GM12874 (cell line): ENCODE measurements around the gene CNNM1.

ENCODE experiments used
- CTCF ChIP-seq: IDR thresholded peaks from 2 replicates; pipeline ENCODE4 v1.5.1; 2011; ENCODE audit warnings: low read depth, mild to moderate bottlenecking, control low read depth, low read length, moderate library complexity; ENCODE audit not compliant: insufficient read depth

CNNM1 gene

DNA sequence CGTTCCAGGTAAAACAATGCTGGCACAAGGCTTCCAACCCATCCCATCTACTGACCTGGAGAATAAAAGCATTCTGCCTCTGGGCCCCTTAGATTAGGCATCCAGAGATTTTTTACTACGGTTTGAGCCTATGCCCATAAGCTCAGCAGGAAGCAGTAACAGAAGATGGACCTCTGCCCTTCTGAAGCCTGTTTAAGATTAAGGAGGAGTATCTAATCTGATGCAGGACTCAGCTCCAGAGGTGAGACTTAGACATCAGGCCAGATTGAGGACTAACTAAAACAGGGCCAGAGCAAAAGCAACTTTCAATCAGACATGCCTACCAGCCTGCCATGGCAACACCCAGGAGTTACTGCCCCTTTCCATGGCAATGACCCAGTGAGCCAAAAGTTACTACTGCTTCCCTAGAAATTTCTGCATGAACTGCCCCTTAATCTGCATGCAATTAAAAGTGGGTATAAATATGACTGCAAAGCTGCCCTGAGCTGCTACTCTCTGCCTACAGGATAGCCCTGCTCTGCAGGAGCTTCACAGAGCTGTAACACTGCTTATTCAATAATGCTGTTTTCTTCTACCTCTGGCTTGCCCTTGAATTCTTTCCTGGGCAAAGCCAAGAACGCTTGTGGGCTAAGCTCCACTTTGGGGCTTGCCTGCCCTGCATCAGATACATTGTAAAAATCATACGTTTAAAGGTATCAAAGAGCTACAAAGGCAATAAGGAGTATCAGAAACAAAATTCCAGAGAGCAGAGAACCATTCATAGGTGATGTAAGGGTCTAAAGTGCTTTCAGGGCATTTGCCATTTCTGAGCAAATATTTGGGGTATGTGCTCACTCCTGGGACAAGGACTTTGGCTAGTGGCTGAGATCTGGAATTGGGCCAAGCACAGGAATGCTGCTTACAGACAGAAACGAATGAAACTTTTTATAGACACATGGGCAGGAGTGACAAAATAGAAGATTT lies 25.0 kb upstream of the CNNM1 start:
- no peak for TF ChIP-seq CTCF

DNA sequence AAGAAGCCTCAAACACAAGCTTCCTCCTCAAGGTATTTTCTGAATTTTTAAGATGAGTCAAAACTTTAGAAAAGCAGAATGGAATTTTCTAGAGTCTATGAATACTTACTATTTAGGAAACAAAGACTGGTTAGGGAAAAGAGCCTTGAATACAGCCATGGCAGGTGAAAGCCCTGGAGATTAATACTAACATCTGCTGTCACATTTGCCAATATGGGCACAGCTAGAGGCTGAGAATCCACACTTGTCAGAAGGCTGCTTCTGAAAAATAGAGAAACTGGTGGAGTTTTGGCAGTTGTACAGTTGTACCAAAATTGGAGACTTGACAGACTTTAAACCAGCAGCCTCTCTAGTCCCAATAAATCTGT lies 24.3 kb upstream of the CNNM1 start:
- TF ChIP-seq CTCF, result no peak

DNA sequence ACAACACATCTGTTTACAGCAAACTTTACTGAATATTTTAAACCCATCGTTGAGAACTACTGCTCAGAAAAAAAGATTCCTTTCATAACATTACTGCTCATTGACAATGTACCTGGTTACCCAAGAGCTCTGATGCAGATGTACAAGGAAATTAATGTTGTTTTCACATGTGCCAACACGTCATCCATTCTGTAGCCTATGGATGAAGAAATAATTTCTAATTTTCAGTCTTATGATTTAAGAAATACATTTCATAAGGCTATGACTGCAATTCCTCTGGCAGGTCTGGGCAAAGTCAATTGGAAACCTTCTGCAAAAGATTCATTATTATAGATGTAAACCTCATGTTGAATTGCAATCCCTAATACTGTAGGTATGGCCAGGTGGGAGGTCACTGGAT lies 16.7 kb upstream of the CNNM1 start:
- no peak for TF ChIP-seq CTCF

- no peak for TF ChIP-seq CTCF
Observed at GRCh38 chr10:99315853-99316252, 13.3 kb upstream of the CNNM1 start.

DNA sequence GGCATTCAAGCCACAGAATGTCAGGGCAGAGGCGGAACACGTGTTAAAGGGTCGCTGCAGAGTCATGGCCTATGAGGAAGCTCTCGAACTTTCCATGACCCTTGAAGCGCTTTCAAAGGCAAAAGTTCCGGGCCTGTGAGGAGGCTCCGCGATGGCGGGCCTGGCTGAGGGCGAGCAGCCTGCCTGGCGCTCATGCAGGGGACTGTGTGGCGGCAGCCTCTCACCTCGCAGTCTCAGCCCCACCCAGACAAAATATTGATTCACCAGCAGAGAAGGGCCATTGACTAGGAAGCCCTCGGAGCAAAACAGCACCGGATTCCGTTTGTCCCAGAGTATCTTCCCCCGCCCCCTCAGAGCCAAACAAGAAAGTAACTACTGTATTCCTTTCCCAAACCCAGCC lies 12.8 kb upstream of the CNNM1 start:
- TF ChIP-seq CTCF, result no peak

DNA sequence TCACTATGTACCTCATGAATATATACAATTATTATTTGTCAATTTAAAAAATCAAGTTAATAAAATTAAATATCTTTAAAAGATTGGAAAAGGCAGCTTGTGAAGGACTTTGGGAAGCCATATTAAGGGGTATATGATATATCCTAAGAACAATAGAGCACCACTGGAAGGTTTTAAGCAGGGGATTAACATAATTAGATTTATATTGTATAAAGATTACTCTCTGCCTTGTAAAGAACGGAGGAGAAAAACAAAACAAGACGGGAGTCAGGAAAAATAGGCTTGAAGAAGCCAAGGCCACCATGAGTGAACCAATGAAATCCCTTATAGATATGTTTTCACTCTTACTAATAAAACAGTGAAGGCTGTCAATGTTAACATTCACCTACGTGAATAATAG lies 11.1 kb upstream of the CNNM1 start:
- TF ChIP-seq CTCF, result no peak

- no peak for TF ChIP-seq CTCF
Observed at GRCh38 chr10:99318475-99318874, 10.7 kb upstream of the CNNM1 start.

- TF ChIP-seq CTCF, result no peak
Observed at GRCh38 chr10:99325281-99325680, 3.9 kb upstream of the CNNM1 start.
